Activated CD4-positive, alpha-beta T cell treated with anti-CD3 and anti-CD28 coated beads, Interleukin-10, Interleukin-2, amounts not matched to agents 100 ng/mL and 50 ng/mL, durations not matched to agents 16 hours and 8 hours (primary cell): ENCODE data around the gene DNM2.
"Not testable (repeated sequence)": the region's sequence is repeated elsewhere in the genome, so short reads cannot be mapped to it uniquely, and the experiment has no call there.

Experiments used
- DNase-seq: peaks from one replicate; pipeline ENCODE4 v3.0.0-alpha.2; 2020

Gene DNM2

GRCh38 chr19:10872546-10873107 is 154.7 kb downstream of the DNM2 start:
- no peak for DNase-seq

- DNase-seq: no peak
These were observed 156.1 kb downstream of the DNM2 start for GRCh38 chr19:10874024-10874423.

GRCh38 chr19:10876459-10877240 is 158.8 kb downstream of the DNM2 start:
- peak; percentile 68 for DNase-seq

GRCh38 chr19:10877608-10878007 is 159.7 kb downstream of the DNM2 start:
- not testable (repeated sequence) for DNase-seq

GRCh38 chr19:10878253-10878652 is 160.4 kb downstream of the DNM2 start:
- DNase-seq: peak; percentile 21
